GM18873 (cell line): ENCODE data around the gene RUSC2.
"Not testable (repeated sequence)": the region's sequence is repeated elsewhere in the genome, so short reads cannot be mapped to it uniquely, and the experiment has no call there.

ENCODE experiments used
- ATAC-seq: cut with Tn5 transposase; IDR thresholded peaks from one replicate; pipeline ENCODE4 v1.9.1; 2021; ENCODE audit warnings: mild to moderate bottlenecking, moderate library complexity, moderate number of reproducible peaks; ENCODE audit not compliant: unreplicated experiment, low FRiP score

The RUSC2 gene

DNA sequence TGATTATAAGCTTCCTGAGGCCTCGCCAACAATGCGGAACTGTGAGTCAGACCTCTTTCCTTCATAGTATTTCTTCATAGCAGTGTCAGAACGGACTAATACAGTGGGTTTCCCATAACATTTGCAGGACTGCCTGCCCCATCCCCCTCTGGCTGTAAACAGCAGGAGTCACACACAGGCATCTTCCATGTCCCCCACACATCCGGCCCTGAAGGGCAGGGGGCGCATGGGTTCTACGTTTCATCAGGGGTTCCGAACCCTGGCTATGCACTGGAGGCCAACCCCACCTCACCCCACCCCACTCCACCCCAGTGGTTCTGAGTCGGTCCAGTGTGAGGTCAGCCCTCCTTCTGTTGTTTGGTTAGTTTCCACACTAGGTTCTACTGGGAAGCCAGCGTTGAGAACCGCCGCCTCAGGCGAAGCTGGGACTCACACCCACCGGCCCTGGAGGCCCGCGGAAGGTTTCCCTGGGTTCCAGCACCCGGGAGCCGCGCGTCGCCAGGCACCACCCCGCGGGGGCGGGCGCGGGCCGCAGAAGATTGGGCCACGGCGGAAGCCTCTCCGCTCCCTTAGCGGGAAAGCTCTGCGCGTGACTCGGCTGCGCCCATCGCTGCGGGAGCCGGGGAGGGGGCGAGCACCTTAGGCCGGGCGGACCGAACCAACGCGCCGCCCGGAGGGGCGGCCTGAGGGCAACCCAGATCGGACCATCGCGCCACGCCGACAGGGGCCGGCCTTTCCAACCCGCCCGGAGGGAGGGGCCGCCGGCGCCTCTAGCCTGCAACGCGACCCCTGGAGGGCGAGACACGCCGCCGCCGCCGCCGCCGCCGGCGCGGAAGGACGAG, at the start of gene RUSC2:
RUSC2 (plus strand) TSS at position 799 of the 842 bp plus-strand sequence. CDS start 56,411 bp downstream, outside the sequence.
- no peak for ATAC-seq

GRCh38 chr9:35446012-35446411, 43.9 kb upstream of the RUSC2 start:
- no peak for ATAC-seq

DNA sequence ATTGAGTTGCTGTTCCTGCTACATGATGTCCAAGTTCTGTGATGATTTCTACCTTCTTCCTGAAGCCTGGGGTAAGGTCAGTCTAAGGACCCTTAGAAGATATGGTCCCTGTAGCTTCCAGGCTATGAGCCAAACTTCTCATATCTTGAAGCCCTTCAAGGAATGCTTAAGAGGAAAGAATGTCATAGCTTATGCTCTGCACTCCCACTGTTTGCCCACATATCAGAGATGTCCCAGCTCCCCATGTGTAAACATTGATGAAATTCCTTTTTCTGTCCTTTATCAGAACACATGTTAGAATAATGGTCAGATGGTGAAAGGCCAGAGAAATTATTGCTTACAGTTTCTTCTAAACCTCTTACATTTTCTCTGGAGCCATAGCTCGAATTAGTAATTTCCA, 41.4 kb upstream of the RUSC2 start:
- no peak for ATAC-seq

GRCh38 chr9:35452481-35452880, 37.4 kb upstream of the RUSC2 start:
- ATAC-seq, result no peak

DNA sequence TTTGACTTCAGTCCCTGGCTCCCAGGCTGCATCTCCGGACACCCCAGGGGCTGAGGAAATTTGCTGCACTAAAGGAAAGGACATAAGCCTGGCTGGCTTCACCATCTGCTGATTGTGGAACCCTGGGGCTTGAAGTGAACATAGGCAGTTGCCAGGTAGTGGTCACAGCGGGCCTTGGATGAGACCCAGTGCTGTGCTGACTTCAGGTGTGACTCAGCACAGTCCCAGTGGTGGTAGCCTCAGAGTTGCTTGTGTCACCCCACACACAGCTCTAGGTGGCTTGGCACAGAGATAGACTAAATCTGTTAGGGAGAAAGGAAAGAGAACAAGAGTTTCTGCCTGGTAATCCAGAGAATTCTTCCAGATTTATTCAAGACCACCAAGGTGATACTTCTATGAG, 36.1 kb upstream of the RUSC2 start:
- no peak for ATAC-seq

DNA sequence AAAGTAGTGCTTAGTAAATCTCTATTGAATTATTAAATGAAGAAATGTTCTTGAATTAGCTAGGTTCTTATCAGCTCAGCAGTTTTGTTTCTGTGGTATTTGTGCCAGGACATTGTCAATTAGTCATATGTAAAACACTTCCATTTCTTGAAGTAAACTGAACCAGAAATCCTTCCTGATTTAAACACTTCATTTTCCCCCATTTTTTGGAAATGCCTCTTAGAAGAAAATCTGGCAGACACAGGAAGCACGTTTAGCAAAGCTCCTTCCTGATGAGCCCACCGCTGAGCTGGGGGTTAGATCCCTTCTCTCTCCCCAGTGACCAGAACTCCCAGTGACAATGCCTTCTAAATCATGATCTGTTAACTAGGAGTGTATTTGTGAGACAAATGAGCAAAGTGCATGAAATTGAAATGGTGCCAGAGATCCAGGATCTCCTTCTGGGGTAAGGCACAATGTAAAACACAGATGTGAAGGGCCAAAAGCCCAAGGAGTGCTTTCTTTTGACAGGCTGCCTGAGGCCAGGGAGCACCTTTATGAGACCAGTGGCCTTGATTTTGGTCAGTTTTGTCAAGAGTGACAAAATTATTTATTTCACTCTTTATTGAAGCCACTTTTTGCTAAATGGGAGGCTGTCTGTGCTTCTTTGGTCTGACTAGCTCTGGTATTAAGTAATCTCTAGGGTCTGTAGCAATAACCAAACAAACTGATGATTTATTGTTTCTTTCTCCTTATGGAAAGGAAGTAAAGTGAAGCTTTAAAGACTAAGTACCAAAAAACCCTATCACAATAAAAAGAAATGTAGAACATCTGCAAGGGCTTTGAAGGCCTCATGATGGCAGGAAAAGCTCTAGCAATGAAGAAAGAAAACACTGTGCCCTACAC, 25.5 kb upstream of the RUSC2 start:
- ATAC-seq, result no peak

GRCh38 chr9:35470340-35470739, 19.6 kb upstream of the RUSC2 start:
- no peak for ATAC-seq

DNA sequence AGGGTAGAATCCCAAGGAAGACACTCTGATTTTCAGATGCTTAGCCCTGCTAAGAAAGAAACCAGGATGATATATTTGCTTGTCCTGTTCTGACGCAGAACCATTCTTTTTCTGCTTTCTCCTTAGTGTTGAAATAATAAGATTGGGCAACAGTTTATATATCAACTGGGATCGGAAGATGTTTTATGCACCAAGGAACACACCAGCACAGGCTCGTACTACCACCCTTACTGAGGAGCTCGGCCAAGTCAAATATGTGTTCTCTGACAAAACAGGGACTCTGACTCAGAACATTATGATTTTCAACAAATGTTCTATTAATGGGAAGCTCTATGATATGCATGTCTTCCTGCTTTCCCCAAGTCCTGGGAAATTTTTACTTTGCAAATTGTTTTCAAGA, 19.0 kb upstream of the RUSC2 start:
- no peak for ATAC-seq

DNA sequence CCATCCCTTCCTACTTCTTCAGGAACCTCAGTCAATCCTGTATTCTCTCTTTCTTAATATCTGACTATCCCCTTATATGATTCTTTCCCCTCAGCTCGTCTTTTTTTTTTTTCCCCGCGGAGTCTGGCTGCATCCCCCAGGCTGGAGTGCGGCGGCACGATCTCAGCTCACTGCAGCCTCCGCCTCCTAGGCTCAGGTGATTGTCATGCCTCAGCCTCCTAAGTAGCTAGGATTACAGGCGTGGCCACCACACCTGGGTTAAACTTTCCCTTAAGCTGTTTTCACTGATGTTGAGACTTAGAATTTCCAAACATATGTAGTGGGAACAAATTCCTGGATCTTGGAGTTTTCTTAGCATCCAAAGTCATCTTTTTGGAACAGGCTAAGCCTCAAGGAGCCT, 13.3 kb upstream of the RUSC2 start:
- ATAC-seq, result no peak

DNA sequence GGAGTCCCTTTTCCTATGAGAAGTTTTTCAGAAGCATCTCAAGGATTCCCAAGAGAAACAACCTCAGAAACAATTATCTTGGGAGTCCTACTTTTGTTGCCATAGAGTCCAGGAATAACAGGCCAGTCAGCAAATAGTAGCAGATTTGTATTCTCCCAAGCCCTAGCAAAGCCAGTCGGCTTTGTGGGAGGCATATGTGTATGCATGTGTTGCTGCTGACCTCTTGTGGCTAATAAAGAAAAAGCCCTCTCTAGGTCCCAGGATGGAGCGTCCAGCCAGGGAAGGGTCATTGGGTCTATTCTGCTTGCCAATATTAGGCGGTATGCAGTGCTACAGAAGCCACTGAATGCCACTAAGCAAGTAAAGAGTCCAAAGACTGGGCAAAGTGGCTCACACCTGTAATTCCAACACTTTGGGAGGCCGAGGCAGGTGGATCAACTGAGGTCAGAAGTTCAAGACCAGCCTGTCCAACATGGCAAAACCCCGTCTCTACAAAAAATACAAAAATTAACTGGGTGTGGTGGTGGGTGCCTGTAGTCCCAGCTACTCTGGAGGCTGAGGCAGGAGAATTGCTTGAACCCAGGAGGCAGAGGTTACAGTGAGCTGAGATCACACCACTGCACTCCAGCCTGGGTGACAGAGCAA, 12.6 kb upstream of the RUSC2 start:
- ATAC-seq, result not testable (repeated sequence)

DNA sequence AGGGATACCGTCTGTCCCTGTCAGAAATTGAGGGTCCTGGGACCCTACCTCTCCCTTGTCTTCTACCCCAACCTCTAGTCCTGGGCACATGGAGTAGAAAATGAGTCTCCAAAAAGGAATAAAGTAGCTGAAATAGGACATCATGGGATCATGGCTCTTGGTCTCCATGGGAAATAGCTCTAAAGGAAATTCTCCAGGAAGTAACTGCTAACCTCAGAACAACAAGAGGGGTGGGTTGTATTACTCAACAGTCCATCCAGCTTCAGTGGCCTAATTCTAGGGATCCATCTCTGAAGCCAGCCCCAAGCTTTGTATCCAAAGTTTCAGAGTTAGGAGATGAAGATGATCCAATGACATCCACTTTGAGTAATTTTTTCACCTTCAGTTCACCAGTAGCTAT, 11.0 kb upstream of the RUSC2 start:
- no peak for ATAC-seq

GRCh38 chr9:35481347-35481975, 8.4 kb upstream of the RUSC2 start:
- ATAC-seq, result no peak

DNA sequence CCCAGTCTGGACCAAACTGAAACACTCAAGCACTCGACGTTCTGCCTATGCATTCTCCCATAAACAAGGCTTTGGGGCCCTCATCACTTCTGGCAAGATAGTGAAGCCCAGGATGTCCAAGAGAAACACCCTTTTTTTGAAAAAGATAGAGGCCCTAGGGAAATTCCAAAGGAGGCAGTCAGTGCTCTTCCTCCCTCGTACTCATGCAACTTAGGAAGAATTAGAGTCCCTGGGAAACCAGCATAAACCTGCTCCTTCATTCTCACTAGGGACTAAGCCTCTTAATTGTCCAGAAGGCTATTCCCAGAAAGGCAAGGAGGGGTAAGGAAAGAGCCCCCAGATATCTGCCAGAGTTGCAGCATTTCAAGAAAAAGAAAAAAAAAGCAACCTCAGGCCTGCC, 7.8 kb upstream of the RUSC2 start:
- ATAC-seq, result no peak

- no peak for ATAC-seq
Measured at GRCh38 chr9:35484406-35484805, 5.5 kb upstream of the RUSC2 start.

DNA sequence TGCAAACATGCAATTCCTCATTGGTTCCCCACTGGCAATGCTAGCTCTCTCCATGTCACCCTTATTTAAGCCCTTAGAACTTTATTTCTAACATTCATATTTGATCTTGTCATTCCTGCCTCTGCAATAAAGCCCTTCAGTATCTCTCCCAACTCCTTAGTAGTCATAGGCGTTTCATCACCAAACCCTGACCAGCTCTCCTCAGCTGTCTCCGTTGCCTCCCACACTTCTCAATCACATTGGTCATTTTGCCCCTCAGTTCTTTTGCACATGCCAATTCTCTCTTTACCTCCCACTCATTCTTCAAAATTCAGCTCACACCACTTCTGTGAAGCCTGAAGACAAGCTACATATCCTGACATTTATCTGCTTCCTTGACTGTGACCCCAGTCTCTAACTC, 2.8 kb upstream of the RUSC2 start:
- ATAC-seq, result no peak

DNA sequence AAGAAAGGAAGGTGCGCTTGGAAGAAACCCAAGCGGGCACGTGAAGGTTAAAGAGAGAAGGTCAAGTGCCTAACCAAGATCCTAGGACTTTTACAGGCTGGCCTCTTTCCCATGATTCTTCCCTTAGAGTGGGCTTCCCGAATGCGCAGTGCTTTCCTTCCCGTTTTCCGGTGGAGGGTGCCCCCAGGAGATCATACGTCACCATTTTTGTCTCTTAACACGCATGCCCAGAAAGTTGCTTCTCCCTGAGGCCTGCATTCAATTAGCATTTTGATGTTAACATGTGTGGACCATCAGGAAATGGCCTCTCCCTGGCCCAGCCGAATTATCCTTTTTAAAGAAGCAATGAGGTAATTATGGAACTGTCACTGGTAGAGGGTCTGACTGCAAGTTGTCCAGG, 1.9 kb upstream of the RUSC2 start:
- no peak for ATAC-seq

DNA sequence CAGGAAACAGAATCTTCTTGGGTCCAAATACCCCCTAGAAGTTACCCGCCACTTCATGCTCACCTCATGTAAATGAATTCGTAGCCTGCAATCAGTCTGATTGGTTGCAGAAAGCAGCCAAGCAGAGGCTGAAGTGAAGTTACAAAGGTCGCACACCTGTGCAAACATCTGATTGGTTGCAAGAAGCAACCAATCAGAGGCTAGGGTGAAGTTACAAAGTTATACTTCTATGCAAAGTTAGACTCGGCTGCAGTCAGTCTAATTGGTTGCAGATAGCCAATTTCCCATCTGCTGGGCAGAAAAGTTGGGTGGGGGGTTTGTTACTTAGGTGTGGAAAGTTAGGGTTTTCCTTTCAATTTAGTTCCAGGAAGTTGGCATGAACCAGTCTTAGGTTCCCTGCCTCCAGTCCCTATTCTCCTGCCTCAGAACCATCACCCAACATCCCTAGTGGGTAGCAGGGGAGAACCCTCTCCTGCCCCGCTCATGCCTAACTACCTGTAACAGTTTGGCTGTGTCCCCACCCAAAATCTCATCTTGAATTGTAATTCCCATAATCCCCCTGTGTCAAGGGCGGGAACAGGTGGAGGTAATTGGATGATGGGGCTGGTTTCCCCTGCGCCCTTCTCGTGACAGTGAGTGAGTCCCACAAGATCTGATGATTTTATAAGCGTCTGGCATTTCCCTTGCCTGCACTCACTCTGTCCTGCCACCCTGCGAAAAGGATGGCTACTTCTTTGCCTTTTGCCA, 1.2 kb upstream of the RUSC2 start:
- ATAC-seq, result no peak

DNA sequence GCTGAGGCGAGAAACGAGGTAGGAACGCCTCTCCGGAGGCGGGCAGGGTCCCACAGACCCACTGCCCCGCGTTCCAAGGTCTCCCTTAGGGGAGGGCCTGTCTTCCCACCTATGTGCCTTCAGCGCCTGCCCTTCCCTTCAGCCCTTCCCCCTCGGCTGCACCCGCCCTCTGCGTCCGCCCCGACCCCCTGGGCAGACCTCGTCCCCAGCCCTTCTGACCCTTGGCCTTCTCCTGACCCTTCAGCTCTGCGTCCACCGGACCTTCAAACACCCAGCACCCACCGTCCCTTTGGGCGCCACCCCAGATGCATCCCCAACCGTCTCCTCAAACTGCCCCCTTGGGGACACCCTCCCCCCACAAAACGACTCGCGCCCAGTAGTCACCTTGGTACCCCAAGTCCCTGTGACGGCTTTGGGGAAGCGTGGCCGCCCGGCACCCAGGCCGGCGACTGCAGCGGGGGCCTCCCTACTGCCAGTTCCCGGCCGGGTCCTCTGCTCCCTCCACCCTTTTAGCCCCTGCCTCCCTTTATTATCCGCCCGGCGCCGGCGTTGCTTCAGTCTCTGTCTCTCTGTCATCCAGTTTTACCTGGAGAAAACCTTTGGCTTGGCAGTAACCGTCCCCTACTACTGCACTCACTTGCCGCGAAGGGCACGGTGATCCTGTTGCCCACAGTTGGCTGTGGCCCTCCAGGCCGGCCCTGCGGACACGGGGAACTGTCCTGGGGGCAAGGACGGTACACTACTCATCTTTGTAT, 421 bp downstream of the RUSC2 start:
- no peak for ATAC-seq

DNA sequence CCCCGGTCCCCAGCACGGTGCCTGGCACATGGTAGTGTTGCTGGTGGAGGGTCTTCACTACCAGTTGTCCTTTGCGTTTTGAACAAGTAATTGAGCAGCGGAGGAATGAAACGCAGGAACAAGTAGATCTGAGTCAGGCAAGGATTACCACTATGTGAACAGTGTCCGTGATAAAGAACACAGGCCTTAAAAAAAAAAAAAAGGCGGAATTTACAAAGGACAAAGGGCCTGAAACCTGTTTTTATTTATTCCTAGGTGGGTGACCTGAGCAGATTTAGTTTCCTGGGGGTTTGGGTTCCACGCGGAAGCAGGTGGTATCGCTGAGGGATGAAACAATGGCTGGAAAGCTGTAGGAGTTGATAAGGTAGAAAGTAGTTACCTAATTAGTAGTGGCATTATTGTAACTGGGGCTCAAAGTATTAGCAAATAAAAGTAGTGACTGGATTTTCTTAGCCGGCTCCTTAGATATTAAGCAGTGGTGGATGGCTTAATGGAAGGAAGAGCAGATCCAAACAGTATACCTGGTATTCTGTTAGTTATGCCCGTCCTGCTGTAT, 1.1 kb downstream of the RUSC2 start:
- no peak for ATAC-seq
